Ishikawa (cell line): ENCODE data around the gene CACNA1C.

Experiments
- CEBPB ChIP-seq: IDR thresholded peaks from 2 replicates; pipeline ENCODE4 v1.6.1; 2012
- CREB1 ChIP-seq: IDR thresholded peaks from 2 replicates; pipeline ENCODE4 v1.6.1; 2012; ENCODE audit warnings: low read depth
- EGR1 ChIP-seq: IDR thresholded peaks from 2 replicates; pipeline ENCODE4 v1.6.1; 2012
- EP300 ChIP-seq: IDR thresholded peaks from 2 replicates; pipeline ENCODE4 v1.6.1; 2012; ENCODE audit warnings: borderline replicate concordance
- FOXM1 ChIP-seq: IDR thresholded peaks from 2 replicates; pipeline ENCODE4 v1.6.1; 2012; ENCODE audit warnings: low read depth, borderline replicate concordance
- MAX ChIP-seq: IDR thresholded peaks from 2 replicates; pipeline ENCODE4 v1.6.1; 2012
- NFIC ChIP-seq: IDR thresholded peaks from 2 replicates; pipeline ENCODE4 v1.6.1; 2012
- RAD21 ChIP-seq: IDR thresholded peaks from 2 replicates; pipeline ENCODE4 v1.6.1; 2012; ENCODE audit warnings: low read depth
- TAF1 ChIP-seq: IDR thresholded peaks from 2 replicates; pipeline ENCODE4 v1.6.1; 2012; ENCODE audit warnings: low read depth, mild to moderate bottlenecking
- TCF12 ChIP-seq: IDR thresholded peaks from 2 replicates; pipeline ENCODE4 v1.6.1; 2012; ENCODE audit warnings: low read depth
- TEAD4 ChIP-seq: IDR thresholded peaks from 2 replicates; pipeline ENCODE4 v1.6.1; 2012
- YY1 ChIP-seq: IDR thresholded peaks from 2 replicates; pipeline ENCODE4 v1.6.1; 2012; ENCODE audit warnings: low read depth
- ZBTB7A ChIP-seq: IDR thresholded peaks from 2 replicates; pipeline ENCODE4 v1.6.1; 2012; ENCODE audit warnings: low read depth
- TF ChIP-seq, protein P1 (sequence below): IDR thresholded peaks from 2 replicates; pipeline ENCODE4 v1.6.1; 2012; ENCODE audit warnings: low read depth, mild to moderate bottlenecking
- TF ChIP-seq, protein P2 (sequence below): IDR thresholded peaks from 2 replicates; pipeline ENCODE4 v1.6.1; 2012

CACNA1C gene

GRCh38 chr12:2261708-2262107 is 208.9 kb downstream of the CACNA1C start:
- TF ChIP-seq CEBPB (no peak), NFIC (no peak), TAF1 (no peak), YY1 (no peak), EGR1 (no peak), MAX (no peak), FOXM1 (no peak), TCF12 (no peak), TEAD4 (no peak), CREB1 (no peak), ZBTB7A (no peak), EP300 (no peak), RAD21 (no peak)
- TF ChIP-seq, protein P1, sequence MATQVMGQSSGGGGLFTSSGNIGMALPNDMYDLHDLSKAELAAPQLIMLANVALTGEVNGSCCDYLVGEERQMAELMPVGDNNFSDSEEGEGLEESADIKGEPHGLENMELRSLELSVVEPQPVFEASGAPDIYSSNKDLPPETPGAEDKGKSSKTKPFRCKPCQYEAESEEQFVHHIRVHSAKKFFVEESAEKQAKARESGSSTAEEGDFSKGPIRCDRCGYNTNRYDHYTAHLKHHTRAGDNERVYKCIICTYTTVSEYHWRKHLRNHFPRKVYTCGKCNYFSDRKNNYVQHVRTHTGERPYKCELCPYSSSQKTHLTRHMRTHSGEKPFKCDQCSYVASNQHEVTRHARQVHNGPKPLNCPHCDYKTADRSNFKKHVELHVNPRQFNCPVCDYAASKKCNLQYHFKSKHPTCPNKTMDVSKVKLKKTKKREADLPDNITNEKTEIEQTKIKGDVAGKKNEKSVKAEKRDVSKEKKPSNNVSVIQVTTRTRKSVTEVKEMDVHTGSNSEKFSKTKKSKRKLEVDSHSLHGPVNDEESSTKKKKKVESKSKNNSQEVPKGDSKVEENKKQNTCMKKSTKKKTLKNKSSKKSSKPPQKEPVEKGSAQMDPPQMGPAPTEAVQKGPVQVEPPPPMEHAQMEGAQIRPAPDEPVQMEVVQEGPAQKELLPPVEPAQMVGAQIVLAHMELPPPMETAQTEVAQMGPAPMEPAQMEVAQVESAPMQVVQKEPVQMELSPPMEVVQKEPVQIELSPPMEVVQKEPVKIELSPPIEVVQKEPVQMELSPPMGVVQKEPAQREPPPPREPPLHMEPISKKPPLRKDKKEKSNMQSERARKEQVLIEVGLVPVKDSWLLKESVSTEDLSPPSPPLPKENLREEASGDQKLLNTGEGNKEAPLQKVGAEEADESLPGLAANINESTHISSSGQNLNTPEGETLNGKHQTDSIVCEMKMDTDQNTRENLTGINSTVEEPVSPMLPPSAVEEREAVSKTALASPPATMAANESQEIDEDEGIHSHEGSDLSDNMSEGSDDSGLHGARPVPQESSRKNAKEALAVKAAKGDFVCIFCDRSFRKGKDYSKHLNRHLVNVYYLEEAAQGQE, result no peak
- TF ChIP-seq, protein P2, sequence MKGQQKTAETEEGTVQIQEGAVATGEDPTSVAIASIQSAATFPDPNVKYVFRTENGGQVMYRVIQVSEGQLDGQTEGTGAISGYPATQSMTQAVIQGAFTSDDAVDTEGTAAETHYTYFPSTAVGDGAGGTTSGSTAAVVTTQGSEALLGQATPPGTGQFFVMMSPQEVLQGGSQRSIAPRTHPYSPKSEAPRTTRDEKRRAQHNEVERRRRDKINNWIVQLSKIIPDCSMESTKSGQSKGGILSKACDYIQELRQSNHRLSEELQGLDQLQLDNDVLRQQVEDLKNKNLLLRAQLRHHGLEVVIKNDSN, result no peak

DNA sequence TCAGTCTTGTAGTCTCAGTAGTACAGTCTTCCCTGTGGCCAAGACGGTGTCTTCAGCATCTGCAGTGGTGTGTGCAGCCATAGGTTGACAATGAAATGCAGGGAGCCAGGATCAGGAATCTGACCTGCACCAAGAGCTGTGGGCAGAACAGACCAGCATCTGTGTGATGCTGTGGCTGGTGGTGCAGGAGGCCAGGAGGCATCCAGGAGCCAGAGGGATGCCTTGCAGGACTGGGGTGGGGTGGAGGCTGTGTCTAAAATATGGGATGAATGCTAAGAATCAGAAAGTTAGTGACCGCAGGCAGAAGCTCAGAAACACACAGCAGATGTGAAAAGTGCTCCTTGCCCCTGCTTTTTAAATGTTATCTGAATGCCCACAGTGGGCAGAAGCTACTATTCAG is 209.7 kb downstream of the CACNA1C start:
- TF ChIP-seq EGR1 (no peak), NFIC (no peak), YY1 (no peak), CEBPB (no peak), FOXM1 (no peak), TCF12 (no peak), ZBTB7A (no peak), EP300 (no peak), MAX (no peak), CREB1 (no peak), TAF1 (no peak), RAD21 (no peak), TEAD4 (no peak)
- TF ChIP-seq, protein P2, result no peak
- TF ChIP-seq, protein P1, result no peak

GRCh38 chr12:2263901-2264300 is 211.1 kb downstream of the CACNA1C start:
- TF ChIP-seq RAD21 (no peak), NFIC (no peak)

- TF ChIP-seq ZBTB7A (no peak), FOXM1 (no peak)
Measured at GRCh38 chr12:2264651-2265232, 212.0 kb downstream of the CACNA1C start.

DNA sequence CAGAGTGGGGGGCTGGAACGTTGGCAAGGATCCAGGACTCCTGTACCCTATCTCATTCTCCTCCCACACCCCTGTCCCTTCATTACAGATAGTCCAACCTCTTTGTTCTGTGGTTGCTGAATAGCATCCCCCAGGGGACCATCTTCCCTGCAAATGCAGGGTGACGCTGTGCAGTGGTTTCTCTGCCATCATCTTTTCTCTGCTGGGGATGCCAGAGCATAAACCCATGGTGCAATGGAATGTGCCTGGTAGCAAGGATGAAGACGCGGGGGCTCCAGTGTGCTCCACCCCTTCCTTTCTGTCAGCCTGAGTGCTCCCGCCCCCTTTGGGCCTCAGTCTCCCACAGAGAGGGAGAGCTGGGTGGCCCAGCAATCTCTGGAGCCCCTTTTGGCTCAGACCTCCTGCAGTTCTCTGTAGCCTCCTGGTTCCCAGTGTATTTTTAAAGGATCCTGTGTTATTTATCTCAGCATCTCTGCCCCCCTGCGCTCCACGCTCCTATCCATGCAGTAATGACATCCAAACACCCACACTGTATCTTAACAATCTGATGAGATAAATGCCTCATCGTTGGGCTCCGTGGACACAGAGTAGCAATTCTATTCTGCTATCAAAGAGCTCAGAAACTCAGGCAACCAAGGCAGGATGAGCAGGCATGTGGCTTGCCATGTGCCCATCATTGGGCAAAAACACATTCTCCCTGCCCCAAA is 212.8 kb downstream of the CACNA1C start:
- TF ChIP-seq TAF1, result no peak
- no peak for TF ChIP-seq TCF12
- TF ChIP-seq, protein P1, result no peak
- no peak for TF ChIP-seq NFIC
- no peak for TF ChIP-seq TEAD4
- TF ChIP-seq, protein P2, result no peak
- no peak for TF ChIP-seq FOXM1
- TF ChIP-seq EP300, result no peak
- TF ChIP-seq MAX, result no peak
- TF ChIP-seq CEBPB, result no peak
- no peak for TF ChIP-seq EGR1
- no peak for TF ChIP-seq ZBTB7A
- TF ChIP-seq RAD21, result no peak
- no peak for TF ChIP-seq YY1
- TF ChIP-seq CREB1, result no peak
